Heart left ventricle (tissue), 16 donors: ENCODE results near the gene RABEP1. TPM values are rescaled to one million over a fixed set of nuclear protein-coding genes. Genes with fewer than 3 reads are reported as not detected.

Source experiments
- ATAC-seq, 4 donors: fragments of 200-7000 bp; cut with Tn5 transposase; one replicate each; pipeline ENCODE4 v1.9.1; 2020 to 2022; ENCODE audit warnings: moderate library complexity in 4 of 4, mild to moderate bottlenecking in 3 of 4, moderate number of reproducible peaks in 1 of 4
- DNase-seq, 5 donors: peaks; one replicate each; pipeline ENCODE4 v3.0.0-alpha.2; 2020
- H3K27ac ChIP-seq, 12 donors: fragments of 200-600 bp; sonication (generic) in 4 of 12; one replicate each; pipeline versions ENCODE4 v1.5.0 to v1.8.0; 2016 to 2022; ENCODE audit warnings: mild to moderate bottlenecking in 2 of 12
- H3K27me3 ChIP-seq, 9 donors: fragments of 200-600 bp; sonication (generic) in 2 of 9; one replicate each; pipeline versions ENCODE4 v1.5.1 to v1.8.0; 2016 to 2022; ENCODE audit warnings: mild to moderate bottlenecking in 3 of 9
- H3K36me3 ChIP-seq, 9 donors: fragments of 200-600 bp; sonication (generic) in 2 of 9; one replicate each; pipeline versions ENCODE4 v1.5.0 to v1.8.0; 2018 to 2022; ENCODE audit warnings: mild to moderate bottlenecking in 2 of 9
- H3K4me1 ChIP-seq, 12 donors: fragments of 200-600 bp; sonication (generic) in 4 of 12; one replicate each; pipeline versions ENCODE4 v1.5.0 to v1.8.0; 2016 to 2022; ENCODE audit warnings: mild to moderate bottlenecking in 3 of 12
- H3K4me3 ChIP-seq, 12 donors: fragments of 200-600 bp; sonication (generic) in 4 of 12; one replicate each; pipeline versions ENCODE4 v1.5.0 to v1.8.0; 2017 to 2022; ENCODE audit warnings: mild to moderate bottlenecking in 9 of 12, moderate library complexity in 4 of 12
- H3K9me3 ChIP-seq, 12 donors: fragments of 200-600 bp; sonication (generic) in 4 of 12; one replicate each; pipeline versions ENCODE4 v1.5.0 to v1.8.0; 2016 to 2022; ENCODE audit warnings: mild to moderate bottlenecking in 1 of 12
- POLR2A ChIP-seq, 2 donors: fragments of 450-650 bp; IDR thresholded peaks; one replicate each; pipeline ENCODE4 v1.6.1; 2017; ENCODE audit warnings: antibody characterized with exemption in 2 of 2, mild to moderate bottlenecking in 2 of 2, moderate library complexity in 2 of 2
- WGBS, 4 donors: extraction: QIAGEN DNeasy Blood & Tissue Kit in 2 of 4; methylation state at CpG; one replicate each; pipeline versions ENCODE4 v1.1.5 to v1.1.7; 2013 to 2018; 5-methylcytosine and 5-hydroxymethylcytosine counted together
- intact Hi-C, 10 donors: fragments of 100-400 bp; cut with DNase I; formaldehyde crosslinking; loops; one replicate each; pipeline versions ENCODE4 v1.11.1 to v1.14.2; 2022
- polyA plus RNA-seq, 2 donors: library from polyadenylated mRNA; stranded (reverse); fragments of 200-250 nt; gene quantifications; one replicate each; pipeline ENCODE4 v1.2.3, GENCODE V29; 2013
- total RNA-seq, 9 donors: library from RNA; depleted of rRNA in 2 of 9; stranded (reverse); fragments of >200 nt in 2 of 9; fragmentation: NEBNext Ultra II Directional in 3 of 9; extraction: Animal tissue kit (Norgen Biotek cat#: 25700) in 3 of 9; gene quantifications; one replicate each; pipeline versions ENCODE4 v1.1.0 to v1.2.4, GENCODE V29; 2016 to 2023
- TF ChIP-seq, protein P1 (sequence below), 12 donors: fragments of 200-600 bp; sonication (generic) in 4 of 12; IDR thresholded peaks; one replicate each; pipeline versions ENCODE4 v1.5.0 to v1.8.0; 2018 to 2022; ENCODE audit warnings: antibody characterized with exemption in 12 of 12, mild to moderate bottlenecking in 5 of 12
- donor health status: ischemic (EF 13 %, LVEDD 7.1; RV severe dilation, severe dysfunction).
- donor health status: healthy with polysubstance abuse.
- donor health status: DM: no; HTN: yes; CAD: no.
- donor health status: DM: no; HTN: no; CAD: no.
- donor health status: ischemic (EF 25% LVEDD 6.9; RV normal size, moderate dysfunction).
- donor health status: ischemic (EF 25% LVEDD 5.7; RV mildly dilated, moderate dysfunction).
- donor health status: healthy.
- donor health status: DM: yes; HTN: yes; CAD: no.
- donor health status: ischemic (EF 35%, LVEDD 5.7; RV mildly dilated, moderate dysfunction).
- donor health status: nonischemic (EF 11% LVEDD 7.7; RV severe dilation, severe dysfunction).
- donor health status: DM: yes; HTN: yes; CAD: no.
- donor health status: PGD.
- donor health status: ischemic (EF 29% LVEDD 5.4; RV normal size, mild dysfunction).
- donor health status: nonischemic (EF 23%, LVEDD 6.1; RV moderate dilation, normal function).

The RABEP1 gene
- total and polyA plus RNA-seq, 11 donors = 23.5 to 70.4 (median 52.0) TPM

DNA sequence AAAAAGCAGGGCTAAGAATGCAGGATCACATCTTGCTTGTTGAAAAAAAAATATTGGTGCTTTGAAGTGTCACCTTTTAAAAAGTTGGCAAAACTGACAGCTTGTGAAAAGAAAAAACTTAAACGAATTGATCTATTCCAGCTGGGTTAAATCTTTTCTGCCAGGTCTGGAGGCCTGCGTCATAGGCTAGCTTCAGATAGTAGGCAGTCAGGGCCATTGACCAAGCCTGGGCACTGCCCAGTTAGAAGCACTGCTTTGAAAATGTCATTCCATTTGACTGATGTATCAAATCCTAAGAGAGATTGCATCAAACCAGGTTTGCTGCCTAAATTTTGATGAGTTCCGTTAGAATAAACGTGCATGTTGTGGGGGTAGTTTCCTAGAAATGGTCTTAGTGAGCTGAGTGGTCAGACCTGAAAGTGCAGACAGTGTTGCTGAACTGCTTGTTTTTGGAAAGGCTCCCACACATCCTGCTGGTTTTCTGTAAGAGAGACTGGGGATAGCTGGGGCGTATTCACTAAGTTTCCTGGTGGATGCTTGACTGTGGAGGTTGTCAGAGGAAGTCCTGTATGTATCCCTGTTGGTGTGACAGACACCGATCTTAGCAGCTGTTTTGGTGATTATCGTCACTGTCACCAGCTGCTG lies 98.5 kb downstream of the RABEP1 start:
- Histone ChIP-seq H3K9me3 (no peaks in the 10 kb centered on the region), H3K4me1 (no peaks in the 10 kb centered on the region), H3K36me3 (peaks cover 3 to 100% (median 100%) of the 10 kb centered on the region in 9 donors), H3K4me3 (no peak overlapping the region), H3K27ac (no peak overlapping the region), H3K27me3 (no peaks in the 10 kb centered on the region)
- TF ChIP-seq, protein P1, sequence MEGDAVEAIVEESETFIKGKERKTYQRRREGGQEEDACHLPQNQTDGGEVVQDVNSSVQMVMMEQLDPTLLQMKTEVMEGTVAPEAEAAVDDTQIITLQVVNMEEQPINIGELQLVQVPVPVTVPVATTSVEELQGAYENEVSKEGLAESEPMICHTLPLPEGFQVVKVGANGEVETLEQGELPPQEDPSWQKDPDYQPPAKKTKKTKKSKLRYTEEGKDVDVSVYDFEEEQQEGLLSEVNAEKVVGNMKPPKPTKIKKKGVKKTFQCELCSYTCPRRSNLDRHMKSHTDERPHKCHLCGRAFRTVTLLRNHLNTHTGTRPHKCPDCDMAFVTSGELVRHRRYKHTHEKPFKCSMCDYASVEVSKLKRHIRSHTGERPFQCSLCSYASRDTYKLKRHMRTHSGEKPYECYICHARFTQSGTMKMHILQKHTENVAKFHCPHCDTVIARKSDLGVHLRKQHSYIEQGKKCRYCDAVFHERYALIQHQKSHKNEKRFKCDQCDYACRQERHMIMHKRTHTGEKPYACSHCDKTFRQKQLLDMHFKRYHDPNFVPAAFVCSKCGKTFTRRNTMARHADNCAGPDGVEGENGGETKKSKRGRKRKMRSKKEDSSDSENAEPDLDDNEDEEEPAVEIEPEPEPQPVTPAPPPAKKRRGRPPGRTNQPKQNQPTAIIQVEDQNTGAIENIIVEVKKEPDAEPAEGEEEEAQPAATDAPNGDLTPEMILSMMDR (IDR thresholded peaks at IDR 0.05) = no peak
- TF ChIP-seq POLR2A (IDR thresholded peaks at IDR 0.05) = no peak
- DNase-seq = no peak
- ATAC-seq = peak in 2 of 4 donors; percentile 37 to 41
- intact Hi-C loops = no loop called here
- WGBS, 4 donors = 47 to 60% (median 59%) methylated on average over 7 of the region's 7 CpGs

GRCh38 chr17:5381542-5381941 lies 99.5 kb downstream of the RABEP1 start:
- no peak overlapping the region for H3K4me3 ChIP-seq
- TF ChIP-seq POLR2A (IDR thresholded peaks at IDR 0.05) = no peak
- TF ChIP-seq, protein P1 (IDR thresholded peaks at IDR 0.05) = no peak
- H3K27me3 ChIP-seq = no peaks in the 10 kb centered on the region
- H3K4me1 ChIP-seq = no peaks in the 10 kb centered on the region
- H3K9me3 ChIP-seq = no peaks in the 10 kb centered on the region
- 90 to 97% (median 96%) methylated on average over 4 of the region's 4 CpGs for WGBS, 4 donors
- H3K27ac ChIP-seq = no peak overlapping the region
- DNase-seq (no peak), ATAC-seq (peak in 2 of 4 donors; percentile 27 to 30)
- intact Hi-C loops = no loop called here
- peaks cover 5 to 100% (median 100%) of the 10 kb centered on the region in 9 donors for H3K36me3 ChIP-seq

DNA sequence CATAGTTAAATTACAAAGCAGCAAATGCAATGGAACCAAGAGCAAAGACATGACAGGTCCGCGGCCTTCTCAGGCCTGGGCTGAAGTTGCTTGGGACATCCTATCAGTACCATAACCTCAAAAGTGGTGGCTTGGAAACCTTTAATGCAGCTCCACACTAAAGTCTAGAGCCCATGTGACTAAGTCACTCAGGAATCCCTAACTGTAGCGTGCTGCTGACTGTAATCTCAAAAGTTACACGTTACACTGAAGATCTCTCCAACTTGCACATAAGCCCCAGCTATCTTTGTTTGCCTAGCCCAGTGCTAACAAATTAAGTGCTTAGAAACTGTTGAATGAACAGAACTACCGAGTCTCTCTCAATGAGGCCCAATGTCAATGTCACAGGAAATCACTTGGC lies 109.6 kb downstream of the RABEP1 start:
- Histone ChIP-seq H3K9me3 (no peaks in the 10 kb centered on the region), H3K4me1 (no peaks in the 10 kb centered on the region), H3K4me3 (no peak overlapping the region), H3K27me3 (no peaks in the 10 kb centered on the region), H3K27ac (no peak overlapping the region), H3K36me3 (peaks cover 0 to 100% (median 97%) of the 10 kb centered on the region in 9 donors)
- intact Hi-C loops = no loop called here
- no peak for DNase-seq
- TF ChIP-seq, protein P1 (IDR thresholded peaks at IDR 0.05) = no peak
- no peak for TF ChIP-seq POLR2A (IDR thresholded peaks at IDR 0.05)
- peak in 2 of 4 donors; percentile 41 to 49 for ATAC-seq
- 75 to 85% (median 81%) methylated on average over 5 of the region's 5 CpGs for WGBS, 4 donors

- peaks cover 0 to 100% (median 99%) of the 10 kb centered on the region in 9 donors for H3K36me3 ChIP-seq
- intact Hi-C loops = no loop called here
- WGBS, 4 donors = 92 to 98% (median 97%) methylated on average over 2 of the region's 2 CpGs
These were observed 114.5 kb downstream of the RABEP1 start for GRCh38 chr17:5396612-5397011.

More at GRCh38 chr17:5396612-5397011, 114.5 kb downstream of the RABEP1 start:
- no peaks in the 10 kb centered on the region for H3K27me3 ChIP-seq
- no peak overlapping the region for H3K4me3 ChIP-seq
- H3K9me3 ChIP-seq = no peaks in the 10 kb centered on the region
- TF ChIP-seq, protein P1 (IDR thresholded peaks at IDR 0.05) = no peak
- no peak for TF ChIP-seq POLR2A (IDR thresholded peaks at IDR 0.05)
- ATAC-seq = no peak
- no peak overlapping the region for H3K27ac ChIP-seq
- DNase-seq = no peak
- no peaks in the 10 kb centered on the region for H3K4me1 ChIP-seq
